NT2/D1 (cell line): ENCODE results near the gene CYP26C1.
A peak's percentile ranks its signal among the peaks of the same experiment; 100 is the strongest.

ENCODE experiments used
- DNase-seq: peaks from one replicate; pipeline ENCODE4 v3.0.0-alpha.2; 2011; ENCODE audit warnings: low read depth, low spot score
- H3K27me3 ChIP-seq: 2 replicates; pipeline ENCODE4 v1.6.0; 2011; ENCODE audit warnings: mild to moderate bottlenecking; ENCODE audit not compliant: insufficient read length, insufficient read depth
- H3K36me3 ChIP-seq: 2 replicates; pipeline ENCODE4 v1.6.1; 2011; ENCODE audit warnings: mild to moderate bottlenecking, low read length, mixed read lengths; ENCODE audit not compliant: insufficient read depth, insufficient read length
- H3K4me1 ChIP-seq: 2 replicates; pipeline ENCODE4 v1.5.1; 2011; ENCODE audit not compliant: insufficient read depth, insufficient read length
- H3K4me3 ChIP-seq: 2 replicates; pipeline ENCODE4 v1.5.1; 2011; ENCODE audit warnings: low read depth; ENCODE audit not compliant: insufficient read length
- H3K9ac ChIP-seq: 2 replicates; pipeline ENCODE4 v1.6.0; 2011; ENCODE audit warnings: low read depth; ENCODE audit not compliant: insufficient read length
- H3K9me3 ChIP-seq: 2 replicates; pipeline ENCODE4 v1.5.1; 2011; ENCODE audit warnings: mild to moderate bottlenecking, low read length; ENCODE audit not compliant: insufficient read depth
- SUZ12 ChIP-seq: IDR thresholded peaks from 2 replicates; pipeline ENCODE4 v1.6.1; 2011; ENCODE audit not compliant: insufficient read length, insufficient read depth; ENCODE audit errors: extremely low read depth
- YY1 ChIP-seq: IDR thresholded peaks from 2 replicates; pipeline ENCODE4 v1.6.1; 2011; ENCODE audit not compliant: insufficient read length, insufficient read depth
- ZNF274 ChIP-seq: IDR thresholded peaks from 2 replicates; pipeline ENCODE4 v1.6.1; 2011; ENCODE audit warnings: mild to moderate bottlenecking, low read depth, low read length

The CYP26C1 gene

GRCh38 chr10:93103953-93104352 is 43.4 kb downstream of the CYP26C1 start:
- TF ChIP-seq ZNF274 = no peak
- no peak for TF ChIP-seq YY1
- no peak for TF ChIP-seq SUZ12
- no peak overlapping the region for H3K9ac ChIP-seq
- no peak for DNase-seq
- no peak overlapping the region for H3K4me3 ChIP-seq
- no peaks in the 10 kb centered on the region for H3K36me3 ChIP-seq
- H3K4me1 ChIP-seq = no peaks in the 10 kb centered on the region
- no peaks in the 10 kb centered on the region for H3K27me3 ChIP-seq
- H3K9me3 ChIP-seq = no peaks in the 10 kb centered on the region

GRCh38 chr10:93106631-93107072 is 46.1 kb downstream of the CYP26C1 start:
- TF ChIP-seq SUZ12 = no peak
- no peak for TF ChIP-seq YY1
- no peak for TF ChIP-seq ZNF274
- DNase-seq = no peak
- H3K9ac ChIP-seq = no peak overlapping the region
- H3K36me3 ChIP-seq = no peaks in the 10 kb centered on the region
- H3K9me3 ChIP-seq = no peaks in the 10 kb centered on the region
- H3K27me3 ChIP-seq = no peaks in the 10 kb centered on the region
- H3K4me1 ChIP-seq = no peaks in the 10 kb centered on the region
- H3K4me3 ChIP-seq = no peak overlapping the region

GRCh38 chr10:93110472-93111146 is 50.0 kb downstream of the CYP26C1 start:
- no peak for TF ChIP-seq YY1
- TF ChIP-seq ZNF274 = no peak
- no peak for TF ChIP-seq SUZ12
- H3K9me3 ChIP-seq = no peaks in the 10 kb centered on the region; the same call in 1 of the 2 replicates
- H3K4me1 ChIP-seq = no peaks in the 10 kb centered on the region
- DNase-seq = no peak
- peaks cover 16% of the 10 kb centered on the region for H3K27me3 ChIP-seq
- H3K9ac ChIP-seq = no peak overlapping the region
- H3K36me3 ChIP-seq = no peaks in the 10 kb centered on the region
- no peak overlapping the region for H3K4me3 ChIP-seq

- no peak for DNase-seq
- TF ChIP-seq YY1 = no peak
- no peak for TF ChIP-seq ZNF274
- no peak for TF ChIP-seq SUZ12
- no peak overlapping the region for H3K4me3 ChIP-seq
- H3K9me3 ChIP-seq = peaks cover 10% of the 10 kb centered on the region; the same call in 1 of the 2 replicates
- peaks cover 19% of the 10 kb centered on the region for H3K27me3 ChIP-seq
- H3K9ac ChIP-seq = no peak overlapping the region
- H3K4me1 ChIP-seq = no peaks in the 10 kb centered on the region
- no peaks in the 10 kb centered on the region for H3K36me3 ChIP-seq
Measured at GRCh38 chr10:93113042-93113441, 52.4 kb downstream of the CYP26C1 start.

- peaks cover 10% of the 10 kb centered on the region; the same call in 1 of the 2 replicates for H3K9me3 ChIP-seq
- no peaks in the 10 kb centered on the region for H3K36me3 ChIP-seq
- H3K27me3 ChIP-seq = peaks cover 25% of the 10 kb centered on the region
- TF ChIP-seq SUZ12 (no peak), ZNF274 (no peak), YY1 (no peak)
- no peak overlapping the region for H3K9ac ChIP-seq
- no peaks in the 10 kb centered on the region for H3K4me1 ChIP-seq
- no peak overlapping the region for H3K4me3 ChIP-seq
- DNase-seq = peak; percentile 68
Measured at GRCh38 chr10:93115661-93116383, 55.2 kb downstream of the CYP26C1 start.
